ENCODE data around the gene C14orf93. TPM values are rescaled to one million over a fixed set of nuclear protein-coding genes. Genes with fewer than 3 reads are reported as not detected.

C14orf93 gene
- total RNA-seq, 1 experiment from 2014 or later = 8.2 TPM

DNA sequence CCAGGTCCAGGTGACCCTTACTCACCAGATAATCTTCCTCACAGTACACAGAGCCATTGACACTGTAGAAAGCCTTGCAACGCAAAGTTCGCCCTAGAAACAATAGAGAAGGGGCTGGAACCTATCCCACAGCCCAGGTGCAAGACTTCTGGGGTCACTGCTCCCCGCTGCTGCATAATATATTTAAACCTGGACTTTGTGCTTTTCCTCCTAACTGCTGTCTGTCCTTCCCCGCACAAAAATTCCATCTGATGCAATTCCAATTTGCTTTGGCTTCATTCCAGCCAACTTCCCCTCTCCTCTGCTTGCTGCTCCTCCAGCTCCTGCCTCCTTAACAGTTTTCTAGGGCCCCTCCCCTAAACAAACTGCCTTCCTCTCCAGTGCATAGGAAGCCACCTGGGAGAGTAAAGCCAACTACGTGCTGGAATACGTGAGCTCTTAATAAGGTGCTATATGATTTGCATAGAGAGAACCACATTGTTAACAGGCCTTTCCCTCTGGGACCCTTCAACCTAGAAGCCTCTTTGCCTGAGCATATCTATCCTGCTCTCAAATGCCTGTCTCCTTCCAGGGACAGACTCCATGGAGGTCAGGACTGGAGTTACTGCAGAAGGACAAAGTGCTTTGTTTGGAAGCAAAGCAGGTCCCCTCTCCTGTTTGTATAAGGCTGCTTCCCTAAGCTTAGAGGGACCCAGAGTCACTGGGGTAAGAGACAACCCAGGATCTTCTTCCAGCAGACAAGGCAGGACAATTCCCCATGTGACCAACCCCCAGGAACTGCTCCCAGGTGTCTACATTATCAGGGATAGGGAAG lies 33.1 kb downstream of the C14orf93 start:
- peaks cover 27 to 78% (median 75%) of the 10 kb centered on the region in 3 experiments; a peak in 6 of 7 replicates for H3K36me3 Mint-ChIP-seq (ENCODE audit: insufficient read depth in 1 of 3, low read depth in 3 of 3)
- H2BK120ac ChIP-seq (ENCODE audit: low read depth, low read length, poor library complexity, severe bottlenecking) = no peak overlapping the region
- no peak overlapping the region for H2BK20ac ChIP-seq (ENCODE audit: low read depth, low read length, poor library complexity, severe bottlenecking)
- no peaks in the 10 kb centered on the region for H3K27me3 ChIP-seq (ENCODE audit: insufficient read depth, low read length)
- H3K4me3 Mint-ChIP-seq = peak overlapping the region in 1 of 2 experiments; percentile 25; a peak in 3 of 5 replicates
- H3K4me1 ChIP-seq (ENCODE audit: insufficient read depth, low read length) = peaks cover 20% of the 10 kb centered on the region
- peaks cover 45 to 55% of the 10 kb centered on the region in 2 experiments for H3K4me1 Mint-ChIP-seq
- no peak overlapping the region for H3T11ph ChIP-seq (ENCODE audit: low read length)
- peak overlapping the region; percentile 18 for H3K18ac ChIP-seq (ENCODE audit: insufficient read length, low read depth, low read length)
- H3K4ac ChIP-seq (ENCODE audit: low read depth, low read length) = no peak overlapping the region; the same call in 1 of the 2 replicates
- peak overlapping the region; percentile 25 for H2BK12ac ChIP-seq (ENCODE audit: insufficient read length, low read depth, low read length)
- H3K79me1 ChIP-seq (ENCODE audit: insufficient read depth, low read depth, low read length, poor library complexity, severe bottlenecking) = no peaks in the 10 kb centered on the region
- no peak for DNase-seq
- H3K27ac Mint-ChIP-seq = peak overlapping the region; percentile 96 to 100 (median 98)
- H3K9ac ChIP-seq (ENCODE audit: extremely low read depth, insufficient read length, low read length) = no peak overlapping the region
- H2AFZ ChIP-seq (ENCODE audit: low read length) = no peak overlapping the region
- no peaks in the 10 kb centered on the region for H4K20me1 ChIP-seq (ENCODE audit: control insufficient read depth, insufficient read depth, insufficient read length)
- peak overlapping the region; percentile 37 for H3K27ac ChIP-seq (ENCODE audit: insufficient read length, low read depth, low read length)
- H3K9me3 ChIP-seq (ENCODE audit: control insufficient read depth, low read depth, low read length) = no peaks in the 10 kb centered on the region
- peaks cover 10% of the 10 kb centered on the region for H3K23me2 ChIP-seq (ENCODE audit: insufficient read length, low read depth, low read length, poor library complexity, severe bottlenecking)
- H3K9me3 Mint-ChIP-seq = no peaks in the 10 kb centered on the region
- no peak overlapping the region for H2BK15ac ChIP-seq (ENCODE audit: low read depth, low read length)
- no peak overlapping the region for H2BK5ac ChIP-seq (ENCODE audit: insufficient read length, low read length)
- no peak overlapping the region for H4K8ac ChIP-seq (replicated peaks; ENCODE audit: insufficient read length, low read depth, low read length)
- peak overlapping the region; percentile 9 for H3K4me2 ChIP-seq (ENCODE audit: insufficient read depth, insufficient read length, low read length)
- TF ChIP-seq, protein P1, sequence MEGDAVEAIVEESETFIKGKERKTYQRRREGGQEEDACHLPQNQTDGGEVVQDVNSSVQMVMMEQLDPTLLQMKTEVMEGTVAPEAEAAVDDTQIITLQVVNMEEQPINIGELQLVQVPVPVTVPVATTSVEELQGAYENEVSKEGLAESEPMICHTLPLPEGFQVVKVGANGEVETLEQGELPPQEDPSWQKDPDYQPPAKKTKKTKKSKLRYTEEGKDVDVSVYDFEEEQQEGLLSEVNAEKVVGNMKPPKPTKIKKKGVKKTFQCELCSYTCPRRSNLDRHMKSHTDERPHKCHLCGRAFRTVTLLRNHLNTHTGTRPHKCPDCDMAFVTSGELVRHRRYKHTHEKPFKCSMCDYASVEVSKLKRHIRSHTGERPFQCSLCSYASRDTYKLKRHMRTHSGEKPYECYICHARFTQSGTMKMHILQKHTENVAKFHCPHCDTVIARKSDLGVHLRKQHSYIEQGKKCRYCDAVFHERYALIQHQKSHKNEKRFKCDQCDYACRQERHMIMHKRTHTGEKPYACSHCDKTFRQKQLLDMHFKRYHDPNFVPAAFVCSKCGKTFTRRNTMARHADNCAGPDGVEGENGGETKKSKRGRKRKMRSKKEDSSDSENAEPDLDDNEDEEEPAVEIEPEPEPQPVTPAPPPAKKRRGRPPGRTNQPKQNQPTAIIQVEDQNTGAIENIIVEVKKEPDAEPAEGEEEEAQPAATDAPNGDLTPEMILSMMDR (conservative IDR thresholded peaks at IDR 0.05) = no peak
- peak overlapping the region; percentile 56 for H2AK5ac ChIP-seq (ENCODE audit: insufficient read length, low read length)
- no CpG with 5 or more reads among the region's 6 CpGs for WGBS (ENCODE audit: extremely low coverage, insufficient read length, low lambda C conversion rate)
- no peak overlapping the region for H3K23ac ChIP-seq (ENCODE audit: insufficient read length, low read depth, low read length)
- H3K27me3 Mint-ChIP-seq (ENCODE audit: low read depth) = no peaks in the 10 kb centered on the region; the same call in none of the 2 replicates
- H3K14ac ChIP-seq (ENCODE audit: insufficient read depth, low read length) = peak overlapping the region; percentile 36; the same call in 1 of the 2 replicates
- no peak overlapping the region for H4K5ac ChIP-seq (ENCODE audit: insufficient read length, low read depth, low read length)
- 0 out of 2 replicates have a peak, but pooled peaks cover 2% of the 10 kb centered on the region for H3K79me2 ChIP-seq (ENCODE audit: insufficient read depth, low read length)
- peak overlapping the region; percentile 2 for H4K91ac ChIP-seq (ENCODE audit: insufficient read length, low read depth, low read length)
- no peak overlapping the region for H3K56ac ChIP-seq (ENCODE audit: insufficient read length, low read depth, low read length)

Data from H9 (cell line).